Panc1 (cell line): Measurements from ENCODE around the gene TOP2A.

Experiments
- CTCF ChIP-seq: fragments of 450-650 bp; IDR thresholded peaks from 2 replicates; pipeline ENCODE4 v1.5.1; 2017; ENCODE audit warnings: mild to moderate bottlenecking
- POLR2AphosphoS5 ChIP-seq: IDR thresholded peaks from 2 replicates; pipeline ENCODE4 v1.6.1; 2012; ENCODE audit warnings: mild to moderate bottlenecking, low read depth, low read length, moderate library complexity
- REST ChIP-seq, 2 experiments: IDR thresholded peaks; 2 replicates each; pipeline ENCODE4 v1.6.1; 2011 to 2012; ENCODE audit warnings: low read depth in 2 of 2, control low read depth in 1 of 2, low read length in 1 of 2, mild to moderate bottlenecking in 1 of 2, moderate library complexity in 1 of 2; ENCODE audit not compliant: insufficient read depth in 1 of 2
- SIN3A ChIP-seq: IDR thresholded peaks from 2 replicates; pipeline ENCODE4 v1.6.1; 2012; ENCODE audit warnings: low read depth, mild to moderate bottlenecking, low read length, moderate library complexity, borderline replicate concordance; ENCODE audit not compliant: insufficient read depth
- TCF7L2 ChIP-seq: IDR thresholded peaks from 2 replicates; pipeline ENCODE4 v1.6.1; 2011; ENCODE audit warnings: mild to moderate bottlenecking, low read depth, low read length, inconsistent platforms

GRCh38 chr17:40348136-40348504, 69.6 kb downstream of the TOP2A start:
- TF ChIP-seq TCF7L2, result no peak
- no peak for TF ChIP-seq CTCF
- no peak for TF ChIP-seq REST (IDR thresholded peaks at IDR 0.05; ENCODE audit: insufficient read depth in 1 of 2, low read depth in 2 of 2, low read length in 1 of 2)
- no peak for TF ChIP-seq SIN3A
- TF ChIP-seq POLR2AphosphoS5, result no peak
